ENCODE measurements around the gene NSMCE3. TPM values are rescaled to one million over a fixed set of nuclear protein-coding genes. Genes with fewer than 3 reads are reported as not detected.
A peak's percentile ranks its signal among the peaks of the same experiment; 100 is the strongest.

The NSMCE3 gene
- total and polyA plus RNA-seq, 9 of the 15 experiments (the other 6 are each of a cell fraction or from before 2014, with no cell fraction given): 0.92 to 8.4 (median 5.4) TPM

GRCh38 chr15:29305556-29305955 is 35.9 kb upstream of the NSMCE3 start:
- ChIA-PET CTCF (ENCODE audit: low intra/inter-chr PET ratio) (no interaction called here), POLR2A (interaction anchor here (0.7 to 1.1 kb wide), 3 partner anchors 41 to 190 kb away, joined by 3 to 5 read pairs (median 4); no protein-coding TSS in a partner anchor)
- no peaks in the 10 kb centered on the region for H3K79me2 ChIP-seq (ENCODE audit: control insufficient read depth, insufficient read depth, low read length)
- no peak overlapping the region for H3K27ac ChIP-seq (ENCODE audit: extremely low read depth, low read depth, low read length)
- H3K4me1 ChIP-seq (replicated peaks in 1 of 2; ENCODE audit: control insufficient read depth in 2 of 2, insufficient read depth in 2 of 2, low read length in 2 of 2): no peaks in the 10 kb centered on the region
- H3K4me2 ChIP-seq (ENCODE audit: insufficient read depth, low read length): no peak overlapping the region
- 0% methylated on average over 3 of the region's 3 CpGs for WGBS (ENCODE audit: insufficient coverage, low coverage, missing lambda C conversion rate)
- no peak for TF ChIP-seq ZNF511 (CRISPR knock-in tag; IDR thresholded peaks at IDR 0.05)
- TF ChIP-seq ZNF212 (CRISPR knock-in tag; IDR thresholded peaks at IDR 0.05): no peak
- peak; percentile 44; the same call in 1 of the 2 replicates for TF ChIP-seq SPI1 (IDR thresholded peaks at IDR 0.05; ENCODE audit: borderline replicate concordance, low read depth, low read length)
- no peak for TF ChIP-seq SP2 (IDR thresholded peaks at IDR 0.05; ENCODE audit: extremely low read depth, low read depth, low read length, poor library complexity, severe bottlenecking)
- no peak for TF ChIP-seq HNRNPK (IDR thresholded peaks at IDR 0.05; ENCODE audit: low read depth, low read length, poor library complexity, severe bottlenecking)
- no peak overlapping the region for H3K4me3 ChIP-seq
- FAIRE-seq (no peak), DNase-seq (ENCODE audit: extremely low read depth in 1 of 4, low spot score in 3 of 4) (no peak), ATAC-seq (no peak)
- H3K9me3 ChIP-seq (replicated peaks; ENCODE audit: control insufficient read depth, insufficient read depth, low read depth, low read length): no peaks in the 10 kb centered on the region
- no peaks in the 10 kb centered on the region for H4K20me1 ChIP-seq (replicated peaks; ENCODE audit: control insufficient read depth, insufficient read depth, low read length)
- no peak overlapping the region for H3K9ac ChIP-seq (ENCODE audit: insufficient read depth in 1 of 2, low read depth in 2 of 2, low read length in 2 of 2)
- no peaks in the 10 kb centered on the region for H3K9me1 ChIP-seq (ENCODE audit: control insufficient read depth, insufficient read depth, low read length)
- peaks cover 6 to 32% of the 10 kb centered on the region in 2 experiments for H3K27me3 ChIP-seq (ENCODE audit: control insufficient read depth in 2 of 2, insufficient read depth in 2 of 2, low read length in 2 of 2)
- intact Hi-C loops (cut with micrococcal nuclease) (no loop called here), in situ Hi-C loops (cut with MboI) (no loop called here)
- no TSS peak for BruUV-seq (replicated peaks)
- H2AFZ ChIP-seq (ENCODE audit: low read depth, low read length): no peak overlapping the region
- no peaks in the 10 kb centered on the region for H3K36me3 ChIP-seq (ENCODE audit: control insufficient read depth, insufficient read depth, low read length)

GRCh38 chr15:29302871-29303270 is 33.2 kb upstream of the NSMCE3 start:
- ChIA-PET CTCF (ENCODE audit: low intra/inter-chr PET ratio) (no interaction called here), POLR2A (interaction anchor here (1.7 kb wide), 1 partner anchor 12 kb away, joined by 4 read pairs; no protein-coding TSS in a partner anchor)
- ATAC-seq (no peak), DNase-seq (ENCODE audit: extremely low read depth in 1 of 4, low spot score in 3 of 4) (no peak), FAIRE-seq (no peak)
- TF ChIP-seq ZNF592 (IDR thresholded peaks at IDR 0.05) (no peak), ERF (CRISPR knock-in tag; IDR thresholded peaks at IDR 0.05) (no peak), ZFPM2 (CRISPR knock-in tag; IDR thresholded peaks at IDR 0.05) (no peak)
- no peaks in the 10 kb centered on the region for H3K36me3 ChIP-seq (ENCODE audit: control insufficient read depth, insufficient read depth, low read length)
- BruUV-seq (replicated peaks): no TSS peak
- H3K9ac ChIP-seq (ENCODE audit: insufficient read depth in 1 of 2, low read depth in 2 of 2, low read length in 2 of 2): no peak overlapping the region
- intact Hi-C loops (cut with micrococcal nuclease) (no loop called here), in situ Hi-C loops (cut with MboI) (no loop called here)
- H3K9me3 ChIP-seq (replicated peaks; ENCODE audit: control insufficient read depth, insufficient read depth, low read depth, low read length): no peaks in the 10 kb centered on the region
- H3K9me1 ChIP-seq (ENCODE audit: control insufficient read depth, insufficient read depth, low read length): no peaks in the 10 kb centered on the region
- H3K4me1 ChIP-seq (replicated peaks in 1 of 2; ENCODE audit: control insufficient read depth in 2 of 2, insufficient read depth in 2 of 2, low read length in 2 of 2): no peaks in the 10 kb centered on the region
- H3K27ac ChIP-seq (ENCODE audit: extremely low read depth, low read depth, low read length): no peak overlapping the region
- 3% methylated on average over 7 of the region's 7 CpGs for WGBS (ENCODE audit: insufficient coverage, low coverage, missing lambda C conversion rate)
- no peak overlapping the region for H3K4me3 ChIP-seq
- H3K79me2 ChIP-seq (ENCODE audit: control insufficient read depth, insufficient read depth, low read length): no peaks in the 10 kb centered on the region
- H3K4me2 ChIP-seq (ENCODE audit: insufficient read depth, low read length): no peak overlapping the region
- H3K27me3 ChIP-seq (ENCODE audit: control insufficient read depth in 2 of 2, insufficient read depth in 2 of 2, low read length in 2 of 2): peaks cover 6 to 13% of the 10 kb centered on the region in 2 experiments; a peak in 4 of 5 replicates
- no peaks in the 10 kb centered on the region for H4K20me1 ChIP-seq (replicated peaks; ENCODE audit: control insufficient read depth, insufficient read depth, low read length)
- H2AFZ ChIP-seq (ENCODE audit: low read depth, low read length): no peak overlapping the region

Measured in K562 (cell line).